T-helper 17 cell (primary cell): ENCODE data around the gene GBX2. TPM values are rescaled to one million over a fixed set of nuclear protein-coding genes. Genes with fewer than 3 reads are reported as not detected.
A peak's percentile ranks its signal among the peaks of the same experiment; 100 is the strongest.

ENCODE experiments used
- ATAC-seq: fragments of 150-1000 bp; cut with Tn5 transposase; 2 replicates; pipeline ENCODE4 v1.10.0; 2021; ENCODE audit warnings: mild to moderate bottlenecking, moderate library complexity
- DNase-seq, 3 donors: peaks; one replicate each; pipeline versions ENCODE4 v3.0.0 to v3.0.0-alpha.2; 2020 to 2021
- H3K9me3 ChIP-seq: one replicate; pipeline ENCODE4 v1.7.0; 2013; ENCODE audit warnings: low read length, mild to moderate bottlenecking; ENCODE audit not compliant: control insufficient read depth, poor library complexity, severe bottlenecking
- H3K27ac Mint-ChIP-seq: one replicate; pipeline ENCODE4 v1.8.0; 2022; ENCODE audit warnings: mild to moderate bottlenecking, moderate library complexity, mixed read lengths
- H3K27me3 Mint-ChIP-seq: one replicate; pipeline ENCODE4 v1.8.0; 2022; ENCODE audit warnings: mixed read lengths
- H3K36me3 Mint-ChIP-seq: one replicate; pipeline ENCODE4 v1.8.0; 2022; ENCODE audit warnings: low read depth, mixed read lengths
- H3K4me1 Mint-ChIP-seq: one replicate; pipeline ENCODE4 v1.8.0; 2022; ENCODE audit warnings: mild to moderate bottlenecking, mixed read lengths
- H3K4me3 Mint-ChIP-seq: one replicate; pipeline ENCODE4 v1.8.0; 2022; ENCODE audit warnings: mild to moderate bottlenecking, moderate library complexity, mixed read lengths
- total RNA-seq, 4 donors: library from RNA in 2 of 4; stranded (reverse) in 2 of 4; gene quantifications; one replicate each; pipeline ENCODE4 v1.2.3 and lab custom pipeline; 2022 to 2026

GBX2 gene
- total RNA-seq (not detected), total RNA-seq (lab: John Stamatoyannopoulos, UW) (0 reads per million in 2 donors)

- Mint-ChIP-seq H3K4me3 (no peak within 1 kb of the TSS), H3K27me3 (peaks cover 60% of the 10 kb centered on the region), H3K36me3 (no peaks in the 10 kb centered on the region), H3K27ac (peak within 1 kb of the TSS; percentile 51), H3K4me1 (peaks cover 18% of the 10 kb centered on the region)
- ATAC-seq (no peak), DNase-seq (no peak)
- no peaks in the 10 kb centered on the region for H3K9me3 ChIP-seq
Observed at GRCh38 chr2:236168110-236169080, at the start of gene GBX2. TSS of gene GBX2 (minus strand) at chr2:236168386. CDS start at chr2:236167971, 415 bp downstream.

GRCh38 chr2:236217926-236218325 is 49.7 kb upstream of the GBX2 start:
- DNase-seq: no peak
- Mint-ChIP-seq H3K27me3 (peaks cover 48% of the 10 kb centered on the region), H3K4me1 (peaks cover 2% of the 10 kb centered on the region), H3K4me3 (no peak overlapping the region), H3K27ac (no peak overlapping the region), H3K36me3 (peaks cover 3% of the 10 kb centered on the region)
- no peak for ATAC-seq
- H3K9me3 ChIP-seq: no peaks in the 10 kb centered on the region

GRCh38 chr2:236216711-236217110 is 48.5 kb upstream of the GBX2 start:
- H3K4me1 Mint-ChIP-seq: peaks cover 2% of the 10 kb centered on the region
- H3K4me3 Mint-ChIP-seq: no peak overlapping the region

DNA sequence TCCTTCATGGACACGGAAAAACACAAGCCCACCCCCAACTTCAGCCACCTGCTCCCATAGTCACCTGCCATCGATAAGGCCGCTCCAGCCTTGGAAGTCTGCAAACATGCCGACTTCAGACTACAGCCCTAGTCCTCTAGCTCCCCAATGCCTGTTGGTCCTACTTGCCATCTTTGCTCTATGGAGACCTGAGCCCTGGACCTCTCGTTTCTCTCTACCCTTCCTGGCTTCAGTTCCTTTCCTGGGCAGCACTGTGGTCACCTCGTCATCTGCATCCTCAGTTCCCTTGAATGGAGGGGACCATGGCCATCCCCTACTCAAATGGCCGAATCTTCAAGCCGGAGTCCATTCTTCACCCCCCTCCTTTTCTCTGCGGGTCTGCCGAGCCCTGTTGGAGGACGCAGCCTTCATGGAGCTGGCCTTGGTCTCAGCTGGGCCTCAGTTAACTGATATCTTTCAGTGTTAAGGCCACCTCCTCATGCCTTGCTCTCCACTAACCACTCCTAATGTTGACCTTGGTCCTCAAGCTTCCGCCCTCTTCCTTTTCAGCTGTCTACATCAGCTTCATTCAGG is 47.7 kb upstream of the GBX2 start:
- ATAC-seq (no peak), DNase-seq (no peak)
- Mint-ChIP-seq H3K27ac (no peak overlapping the region), H3K4me3 (no peak overlapping the region), H3K36me3 (peaks cover 3% of the 10 kb centered on the region), H3K4me1 (peaks cover 2% of the 10 kb centered on the region), H3K27me3 (peaks cover 55% of the 10 kb centered on the region)
- H3K9me3 ChIP-seq: no peaks in the 10 kb centered on the region

More at GRCh38 chr2:236216711-236217110, 48.5 kb upstream of the GBX2 start:
- DNase-seq (no peak), ATAC-seq (no peak)
- H3K27me3 Mint-ChIP-seq: peaks cover 48% of the 10 kb centered on the region
- H3K27ac Mint-ChIP-seq: no peak overlapping the region
- H3K9me3 ChIP-seq: no peaks in the 10 kb centered on the region
- peaks cover 3% of the 10 kb centered on the region for H3K36me3 Mint-ChIP-seq

GRCh38 chr2:236215196-236215595 is 47.0 kb upstream of the GBX2 start:
- H3K27ac Mint-ChIP-seq: no peak overlapping the region
- ATAC-seq (no peak), DNase-seq (no peak)
- no peak overlapping the region for H3K4me3 Mint-ChIP-seq
- H3K9me3 ChIP-seq: no peaks in the 10 kb centered on the region
- peaks cover 3% of the 10 kb centered on the region for H3K36me3 Mint-ChIP-seq
- peaks cover 2% of the 10 kb centered on the region for H3K4me1 Mint-ChIP-seq
- H3K27me3 Mint-ChIP-seq: peaks cover 57% of the 10 kb centered on the region

DNA sequence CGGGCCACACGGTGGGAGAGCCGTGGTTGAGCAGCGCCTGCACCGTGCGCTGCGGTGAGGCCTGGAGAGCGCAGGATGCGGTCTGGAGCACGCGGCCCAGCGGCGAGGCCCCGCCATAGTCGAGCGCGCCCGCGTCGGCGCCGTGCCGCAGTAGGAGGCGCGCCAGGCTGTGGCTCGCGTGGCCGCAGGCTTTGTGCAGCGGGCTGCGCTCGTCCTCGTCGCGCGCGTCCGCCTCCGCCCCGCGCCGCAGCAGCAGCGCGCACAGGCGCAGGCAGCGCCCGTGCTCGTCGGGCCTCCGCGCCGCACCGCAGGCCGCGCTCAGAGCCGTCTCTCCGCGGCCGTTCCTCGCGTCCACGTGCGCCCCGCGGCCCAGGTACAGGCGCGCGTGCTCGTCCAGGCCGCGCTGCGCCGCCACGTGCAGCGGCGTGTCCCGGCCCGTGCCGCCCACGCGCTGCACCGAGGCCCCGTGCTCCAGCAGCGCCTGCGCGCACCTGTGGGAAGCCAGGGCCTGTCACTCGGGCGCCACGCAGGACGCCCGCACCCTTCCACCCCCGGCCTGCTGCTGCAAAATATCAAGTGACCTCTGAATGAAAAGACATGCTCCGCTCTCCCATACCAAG is 46.3 kb upstream of the GBX2 start:
- H3K9me3 ChIP-seq: no peaks in the 10 kb centered on the region
- H3K4me1 Mint-ChIP-seq: peaks cover 2% of the 10 kb centered on the region
- H3K27me3 Mint-ChIP-seq: peaks cover 61% of the 10 kb centered on the region
- DNase-seq (no peak), ATAC-seq (no peak)
- H3K36me3 Mint-ChIP-seq: peaks cover 3% of the 10 kb centered on the region
- no peak overlapping the region for H3K27ac Mint-ChIP-seq
- no peak overlapping the region for H3K4me3 Mint-ChIP-seq

DNA sequence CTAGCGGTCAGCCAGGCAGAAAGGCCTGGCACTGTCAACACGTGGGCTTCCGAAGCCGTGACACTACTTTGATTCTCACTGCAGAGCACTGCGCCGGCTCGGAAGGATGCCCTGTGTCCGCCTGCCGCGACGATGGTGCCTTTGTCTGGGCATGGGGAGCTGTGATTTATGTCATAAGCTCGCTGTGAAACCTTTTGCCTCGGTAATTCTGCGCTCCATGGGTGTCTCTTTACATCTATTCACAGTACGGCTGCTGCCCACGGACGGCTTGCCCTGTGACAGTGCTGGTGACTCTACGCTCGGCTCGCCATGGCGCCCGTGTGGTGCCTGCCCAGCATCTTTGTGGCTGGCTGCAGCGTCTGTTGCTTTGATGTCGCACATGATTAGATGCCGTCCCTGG is 43.1 kb upstream of the GBX2 start:
- peaks cover 46% of the 10 kb centered on the region for H3K27me3 Mint-ChIP-seq
- no peak overlapping the region for H3K27ac Mint-ChIP-seq
- no peak for ATAC-seq
- H3K36me3 Mint-ChIP-seq: peaks cover 3% of the 10 kb centered on the region
- H3K9me3 ChIP-seq: no peaks in the 10 kb centered on the region
- H3K4me3 Mint-ChIP-seq: no peak overlapping the region
- peaks cover 2% of the 10 kb centered on the region for H3K4me1 Mint-ChIP-seq
- DNase-seq: no peak

DNA sequence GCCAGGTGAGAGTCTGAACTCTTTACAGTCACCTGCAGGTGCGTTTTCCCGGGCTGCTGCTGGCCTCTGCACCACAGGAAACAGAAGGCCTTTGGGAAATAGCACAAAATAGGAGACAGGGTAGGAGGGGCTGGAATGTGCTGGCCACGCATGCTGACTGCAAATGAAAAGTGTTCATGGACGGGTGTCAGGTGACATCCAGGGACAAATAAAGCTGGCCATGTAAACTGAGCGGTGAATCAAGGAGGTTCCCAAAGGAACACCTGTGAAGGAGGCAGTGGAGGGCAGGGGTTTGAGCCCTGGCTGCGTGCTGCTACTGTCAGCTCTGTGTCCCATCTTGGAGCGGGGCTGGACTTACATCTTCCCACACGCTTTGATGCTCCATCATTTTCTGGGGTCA is 42.4 kb upstream of the GBX2 start:
- no peak for ATAC-seq
- DNase-seq: no peak
- H3K27ac Mint-ChIP-seq: no peak overlapping the region
- H3K27me3 Mint-ChIP-seq: peaks cover 38% of the 10 kb centered on the region
- H3K9me3 ChIP-seq: no peaks in the 10 kb centered on the region
- H3K4me3 Mint-ChIP-seq: no peak overlapping the region
- H3K4me1 Mint-ChIP-seq: peaks cover 1% of the 10 kb centered on the region
- H3K36me3 Mint-ChIP-seq: peaks cover 1% of the 10 kb centered on the region

DNA sequence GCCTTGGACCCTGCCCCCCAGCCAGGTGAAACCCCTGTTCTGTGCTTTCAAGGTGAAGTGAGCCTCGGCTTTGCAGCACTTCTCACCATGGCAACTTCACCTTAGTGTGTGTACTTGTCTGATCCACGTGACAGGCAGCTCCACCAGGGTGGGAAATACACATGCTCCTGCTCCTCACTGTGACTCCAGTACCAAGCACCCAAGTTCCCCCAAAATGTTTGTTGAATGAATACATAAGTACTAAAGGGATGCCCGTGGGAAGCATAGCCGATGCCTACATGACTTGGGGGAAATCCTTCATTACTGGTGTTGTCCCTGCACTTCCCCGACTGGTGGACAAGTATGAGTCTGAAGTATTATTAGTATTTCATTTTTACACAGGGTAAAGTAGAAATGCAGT is 41.8 kb upstream of the GBX2 start:
- H3K27ac Mint-ChIP-seq: no peak overlapping the region
- ATAC-seq (no peak), DNase-seq (no peak)
- peaks cover 35% of the 10 kb centered on the region for H3K27me3 Mint-ChIP-seq
- H3K36me3 Mint-ChIP-seq: no peaks in the 10 kb centered on the region
- H3K4me3 Mint-ChIP-seq: no peak overlapping the region
- H3K4me1 Mint-ChIP-seq: no peaks in the 10 kb centered on the region
- no peaks in the 10 kb centered on the region for H3K9me3 ChIP-seq

GRCh38 chr2:236209535-236209934 is 41.3 kb upstream of the GBX2 start:
- H3K4me1 Mint-ChIP-seq: no peaks in the 10 kb centered on the region
- ATAC-seq: no peak
- H3K36me3 Mint-ChIP-seq: no peaks in the 10 kb centered on the region

DNA sequence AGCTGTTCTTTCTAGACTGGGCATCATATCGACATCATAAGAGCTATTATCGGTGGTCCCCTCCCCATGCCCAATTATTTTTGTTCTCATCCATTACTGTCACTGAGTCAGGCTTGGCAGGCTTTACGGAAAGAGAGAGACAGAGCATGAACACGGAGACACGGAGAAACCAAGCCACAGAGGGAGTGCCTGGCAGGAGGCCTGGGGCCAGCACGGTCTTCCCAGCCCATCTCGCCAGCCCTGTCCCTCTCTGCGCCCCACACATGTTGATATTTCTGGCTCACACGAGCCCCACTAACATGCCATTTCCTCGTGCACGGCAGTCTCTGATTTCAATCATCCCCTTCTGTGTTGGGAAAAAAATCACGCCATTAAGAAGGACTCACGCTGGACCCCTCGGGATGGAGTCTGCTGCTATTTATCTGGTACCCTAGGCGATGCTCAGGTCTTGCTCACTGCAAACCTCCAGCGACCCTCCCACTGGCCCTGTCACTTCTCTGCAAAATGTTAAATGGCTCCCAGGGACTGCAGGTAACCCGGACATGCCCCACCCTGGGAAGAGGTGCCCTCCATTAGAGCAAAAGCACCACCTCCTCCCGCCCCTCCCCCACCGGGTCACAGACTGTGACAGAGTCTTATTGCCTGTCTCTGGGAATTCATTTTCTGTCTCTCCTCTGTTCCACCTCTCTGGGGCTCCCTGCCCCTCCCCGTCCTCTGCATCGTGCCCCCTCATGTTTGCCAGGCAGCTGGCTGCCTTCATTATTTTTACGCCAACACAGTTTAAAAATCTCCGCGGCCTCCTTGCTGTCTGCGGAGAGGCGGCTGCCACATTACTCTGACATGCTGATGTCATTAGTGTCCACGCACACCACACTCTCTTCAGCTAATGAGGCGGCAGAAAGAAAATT is 40.1 kb upstream of the GBX2 start:
- no peaks in the 10 kb centered on the region for H3K4me1 Mint-ChIP-seq
- H3K4me3 Mint-ChIP-seq: no peak overlapping the region
- H3K36me3 Mint-ChIP-seq: no peaks in the 10 kb centered on the region
- H3K27me3 Mint-ChIP-seq: peaks cover 24% of the 10 kb centered on the region
- no peaks in the 10 kb centered on the region for H3K9me3 ChIP-seq
- no peak overlapping the region for H3K27ac Mint-ChIP-seq
- ATAC-seq (no peak), DNase-seq (no peak)

More at GRCh38 chr2:236209535-236209934, 41.3 kb upstream of the GBX2 start:
- Mint-ChIP-seq H3K27me3 (peaks cover 33% of the 10 kb centered on the region), H3K4me3 (no peak overlapping the region), H3K27ac (no peak overlapping the region)
- H3K9me3 ChIP-seq: no peaks in the 10 kb centered on the region
- no peak for DNase-seq

DNA sequence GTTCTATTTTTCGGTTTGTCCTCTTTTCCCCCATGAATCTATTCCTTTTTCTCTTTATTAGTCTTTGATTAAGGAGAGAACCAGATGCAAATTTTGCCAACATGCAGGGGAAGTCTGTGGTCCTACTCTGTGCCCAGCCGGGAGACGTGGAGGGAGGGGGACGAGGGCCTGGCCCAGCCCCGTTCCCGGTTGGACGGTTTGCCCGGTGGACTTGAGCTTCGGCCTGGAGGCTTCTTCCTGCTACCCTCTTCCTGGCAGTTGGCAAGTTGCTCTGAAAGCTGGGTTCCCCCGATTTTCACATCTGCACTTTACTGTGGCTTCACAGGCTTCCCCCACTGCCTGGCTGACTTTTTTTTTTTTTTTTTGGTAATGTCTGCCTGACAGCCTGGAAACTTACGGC is 39.3 kb upstream of the GBX2 start:
- DNase-seq (no peak), ATAC-seq (no peak)
- no peak overlapping the region for H3K4me3 Mint-ChIP-seq
- no peaks in the 10 kb centered on the region for H3K36me3 Mint-ChIP-seq
- H3K27me3 Mint-ChIP-seq: peaks cover 22% of the 10 kb centered on the region
- no peak overlapping the region for H3K27ac Mint-ChIP-seq
- H3K4me1 Mint-ChIP-seq: no peaks in the 10 kb centered on the region
- no peaks in the 10 kb centered on the region for H3K9me3 ChIP-seq
